Stimulated activated naive B cell treated with anti-CD40 and anti-IgM and Interleukin-4, amounts not matched to agents 10 μg/mL and 1 μg/mL and 100 μg/mL, for 72 hours (primary cell): ENCODE measurements around the gene FBXO46.
"Not testable (repeated sequence)": the region's sequence is repeated elsewhere in the genome, so short reads cannot be mapped to it uniquely, and the experiment has no call there.

Experiments used
- ATAC-seq, 2 donors: fragments of 150-1000 bp; cut with Tn5 transposase; replicated peaks; 2 replicates each; pipeline ENCODE4 v1.10.0; 2021; ENCODE audit warnings: moderate library complexity in 1 of 2
- DNase-seq: peaks from one replicate; pipeline ENCODE4 v3.0.0; 2021
- H3K27ac Mint-ChIP-seq: one replicate; pipeline ENCODE4 v1.8.0; 2022; ENCODE audit warnings: mild to moderate bottlenecking, mixed read lengths
- H3K27me3 Mint-ChIP-seq, 2 donors: one replicate each; pipeline ENCODE4 v1.8.0; 2022; ENCODE audit warnings: mixed read lengths in 2 of 2
- H3K36me3 Mint-ChIP-seq, 2 donors: one replicate each; pipeline ENCODE4 v1.8.0; 2022; ENCODE audit warnings: mixed read lengths in 2 of 2, mild to moderate bottlenecking in 1 of 2
- H3K4me1 Mint-ChIP-seq, 2 donors: one replicate each; pipeline ENCODE4 v1.8.0; 2022; ENCODE audit warnings: mixed read lengths in 2 of 2, mild to moderate bottlenecking in 1 of 2
- H3K4me3 Mint-ChIP-seq, 2 donors: one replicate each; pipeline ENCODE4 v1.8.0; 2022; ENCODE audit warnings: mild to moderate bottlenecking in 2 of 2, mixed read lengths in 2 of 2, moderate library complexity in 1 of 2
- H3K9me3 Mint-ChIP-seq, 2 donors: one replicate each; pipeline ENCODE4 v1.8.0; 2022; ENCODE audit warnings: mixed read lengths in 2 of 2, mild to moderate bottlenecking in 1 of 2

The FBXO46 gene

GRCh38 chr19:45701676-45702075 is 29.0 kb downstream of the FBXO46 start:
- no peak overlapping the region for H3K4me3 Mint-ChIP-seq
- no peaks in the 10 kb centered on the region for H3K9me3 Mint-ChIP-seq
- no peaks in the 10 kb centered on the region for H3K27me3 Mint-ChIP-seq
- DNase-seq (no peak), ATAC-seq (no peak)
- H3K36me3 Mint-ChIP-seq, result peaks cover 27 to 36% of the 10 kb centered on the region in 2 donors
- peak overlapping the region; percentile 14 for H3K27ac Mint-ChIP-seq
- peaks cover 9 to 26% of the 10 kb centered on the region in 2 donors for H3K4me1 Mint-ChIP-seq

- DNase-seq (peak; percentile 73), ATAC-seq (peak; percentile 13 to 15)
- Mint-ChIP-seq H3K27me3 (no peaks in the 10 kb centered on the region), H3K27ac (peak overlapping the region; percentile 98), H3K36me3 (peaks cover 32 to 51% of the 10 kb centered on the region in 2 donors), H3K9me3 (no peaks in the 10 kb centered on the region), H3K4me1 (peaks cover 23 to 38% of the 10 kb centered on the region in 2 donors), H3K4me3 (peak overlapping the region; percentile 86 to 95)
Observed at GRCh38 chr19:45693106-45693788, 37.4 kb downstream of the FBXO46 start.

- ATAC-seq (peak; percentile 87 to 89), DNase-seq (peak; percentile 99)
- H3K4me3 Mint-ChIP-seq, result peak within 1 kb of the TSS; percentile 86 to 95
- H3K27me3 Mint-ChIP-seq, result no peaks in the 10 kb centered on the region
- H3K36me3 Mint-ChIP-seq, result peaks cover 29 to 47% of the 10 kb centered on the region in 2 donors
- peaks cover 21 to 34% of the 10 kb centered on the region in 2 donors for H3K4me1 Mint-ChIP-seq
- no peaks in the 10 kb centered on the region for H3K9me3 Mint-ChIP-seq
- H3K27ac Mint-ChIP-seq, result peak within 1 kb of the TSS; percentile 98
Observed at GRCh38 chr19:45692187-45693105, 38.2 kb downstream of the FBXO46 start, which contains the start of gene QPCTL. TSS of gene QPCTL (plus strand) at chr19:45692666. CDS start at chr19:45692704, 38 bp downstream.

- H3K9me3 Mint-ChIP-seq, result no peaks in the 10 kb centered on the region
- DNase-seq (peak; percentile 93), ATAC-seq (peak; percentile 45 to 56)
- peak within 1 kb of the TSS; percentile 86 to 95 for H3K4me3 Mint-ChIP-seq
- peak within 1 kb of the TSS; percentile 98 for H3K27ac Mint-ChIP-seq
- peaks cover 19 to 32% of the 10 kb centered on the region in 2 donors for H3K4me1 Mint-ChIP-seq
- no peaks in the 10 kb centered on the region for H3K27me3 Mint-ChIP-seq
- H3K36me3 Mint-ChIP-seq, result peaks cover 31 to 52% of the 10 kb centered on the region in 2 donors
Observed at GRCh38 chr19:45691516-45692186, 39.0 kb downstream of the FBXO46 start, which contains the start of gene SNRPD2. TSS of gene SNRPD2 (minus strand) at chr19:45691953. CDS start at chr19:45691888, 65 bp downstream.

GRCh38 chr19:45687599-45687998 is 43.1 kb downstream of the FBXO46 start:
- ATAC-seq (no peak), DNase-seq (no peak)
- Mint-ChIP-seq H3K4me3 (no peak overlapping the region), H3K9me3 (no peaks in the 10 kb centered on the region), H3K36me3 (peaks cover 35 to 60% of the 10 kb centered on the region in 2 donors), H3K4me1 (peaks cover 8 to 15% of the 10 kb centered on the region in 2 donors), H3K27me3 (no peaks in the 10 kb centered on the region), H3K27ac (no peak overlapping the region)

- not testable (repeated sequence) for ATAC-seq, DNase-seq, H3K4me3 Mint-ChIP-seq, H3K27me3 Mint-ChIP-seq, H3K9me3 Mint-ChIP-seq
- H3K4me1 Mint-ChIP-seq, result peaks cover 9 to 21% of the 10 kb centered on the region in 2 donors
- H3K36me3 Mint-ChIP-seq, result peaks cover 38 to 55% of the 10 kb centered on the region in 2 donors
- peak overlapping the region; percentile 70 for H3K27ac Mint-ChIP-seq
Observed at GRCh38 chr19:45685045-45685444, 45.7 kb downstream of the FBXO46 start.

- Mint-ChIP-seq H3K4me3 (no peak overlapping the region), H3K27ac (peak overlapping the region; percentile 14), H3K9me3 (no peaks in the 10 kb centered on the region), H3K27me3 (peaks cover 10 to 15% of the 10 kb centered on the region in 2 donors), H3K36me3 (peaks cover 32 to 46% of the 10 kb centered on the region in 2 donors), H3K4me1 (peaks cover 8 to 19% of the 10 kb centered on the region in 2 donors)
- ATAC-seq (no peak), DNase-seq (no peak)
Observed at GRCh38 chr19:45682908-45683307, 47.8 kb downstream of the FBXO46 start.

- ATAC-seq, result no peak
- H3K27me3 Mint-ChIP-seq, result peaks cover 18 to 23% of the 10 kb centered on the region in 2 donors
- H3K27ac Mint-ChIP-seq, result peak overlapping the region; percentile 22
- no peaks in the 10 kb centered on the region for H3K9me3 Mint-ChIP-seq
- peaks cover 13 to 27% of the 10 kb centered on the region in 2 donors for H3K4me1 Mint-ChIP-seq
- H3K4me3 Mint-ChIP-seq, result no peak overlapping the region
- no peak for DNase-seq
- H3K36me3 Mint-ChIP-seq, result peaks cover 32 to 43% of the 10 kb centered on the region in 2 donors
Observed at GRCh38 chr19:45682117-45682516, 48.6 kb downstream of the FBXO46 start.

- Mint-ChIP-seq H3K9me3 (no peaks in the 10 kb centered on the region), H3K27ac (peak overlapping the region; percentile 51), H3K27me3 (peaks cover 21 to 29% of the 10 kb centered on the region in 2 donors), H3K4me3 (peak overlapping the region; percentile 80 to 86), H3K4me1 (peaks cover 18 to 34% of the 10 kb centered on the region in 2 donors), H3K36me3 (peaks cover 27 to 37% of the 10 kb centered on the region in 2 donors)
- DNase-seq (peak; percentile 84), ATAC-seq (peak; percentile 89 to 92)
Observed at GRCh38 chr19:45681391-45682015, 49.2 kb downstream of the FBXO46 start.

GRCh38 chr19:45677351-45678230 is 53.1 kb downstream of the FBXO46 start:
- Mint-ChIP-seq H3K4me1 (peaks cover 22 to 40% of the 10 kb centered on the region in 2 donors), H3K4me3 (peak overlapping the region; percentile 79 to 83), H3K27me3 (peaks cover 31 to 45% of the 10 kb centered on the region in 2 donors), H3K27ac (peak overlapping the region; percentile 7), H3K9me3 (no peaks in the 10 kb centered on the region), H3K36me3 (peaks cover 4 to 5% of the 10 kb centered on the region in 2 donors)
- DNase-seq (peak; percentile 34), ATAC-seq (peak; percentile 53)

GRCh38 chr19:45676851-45677263 is 53.8 kb downstream of the FBXO46 start:
- Mint-ChIP-seq H3K27ac (no peak overlapping the region), H3K4me1 (peaks cover 19 to 38% of the 10 kb centered on the region in 2 donors), H3K9me3 (no peaks in the 10 kb centered on the region), H3K4me3 (peak overlapping the region; percentile 63 to 72), H3K27me3 (peaks cover 32 to 48% of the 10 kb centered on the region in 2 donors), H3K36me3 (peaks cover 1 to 2% of the 10 kb centered on the region in 2 donors)
- peak; percentile 25 to 28 for ATAC-seq
- DNase-seq, result peak; percentile 15

- Mint-ChIP-seq H3K27ac (no peak overlapping the region), H3K9me3 (peaks cover 0 to 2% of the 10 kb centered on the region in 2 donors), H3K36me3 (peaks cover 0 to 2% of the 10 kb centered on the region in 2 donors), H3K4me1 (peaks cover 26 to 41% of the 10 kb centered on the region in 2 donors), H3K27me3 (peaks cover 48 to 64% of the 10 kb centered on the region in 2 donors), H3K4me3 (no peak overlapping the region)
- DNase-seq (no peak), ATAC-seq (no peak)
Observed at GRCh38 chr19:45674946-45675345, 55.8 kb downstream of the FBXO46 start.
